Naive thymus-derived CD4-positive, alpha-beta T cell (primary cell): ENCODE data around the gene CCNJ. TPM values are rescaled to one million over a fixed set of nuclear protein-coding genes. Genes with fewer than 3 reads are reported as not detected.

Experiments
- ATAC-seq: fragments of 150-1000 bp; cut with Tn5 transposase; 2 replicates; pipeline ENCODE4 v1.10.0; 2021; ENCODE audit warnings: mild to moderate bottlenecking, moderate library complexity
- CTCF ChIA-PET: fragments of 350-600 bp; sonication (Branson Sonifier 250); formaldehyde crosslinking; loops from one replicate; lab custom pipeline; 2021; ENCODE audit warnings: antibody characterized with exemption; lab: Charles Lee
- POLR2A ChIA-PET: fragments of 350-600 bp; sonication (Branson Sonifier 250); formaldehyde crosslinking; loops from one replicate; lab custom pipeline; 2021; ENCODE audit warnings: antibody characterized with exemption, inconsistent platforms; lab: Charles Lee
- DNase-seq, 9 donors: peaks; one replicate each; pipeline versions ENCODE4 v3.0.0 to v3.0.0-alpha.2; 2020 to 2022; ENCODE audit warnings: mixed read lengths in 1 of 9
- H3K27ac ChIP-seq: one replicate; pipeline ENCODE4 v1.7.0; 2013; ENCODE audit warnings: mild to moderate bottlenecking, low read depth, low read length, moderate library complexity
- H3K27me3 ChIP-seq, 2 donors: one replicate each; pipeline ENCODE4 v1.7.0; 2013; ENCODE audit warnings: low read length in 2 of 2, mild to moderate bottlenecking in 2 of 2, moderate library complexity in 2 of 2; ENCODE audit not compliant: control insufficient read depth in 2 of 2, insufficient read depth in 2 of 2
- H3K36me3 ChIP-seq, 3 experiments: 1 replicate in 2 of 3; 2 replicates in 1 of 3; pipeline ENCODE4 v1.7.0; 2013; ENCODE audit warnings: low read length in 3 of 3, mild to moderate bottlenecking in 3 of 3, moderate library complexity in 1 of 3; ENCODE audit not compliant: insufficient read depth in 3 of 3, control insufficient read depth in 2 of 3
- H3K4me1 ChIP-seq, 2 donors: one replicate each; pipeline ENCODE4 v1.7.0; 2013; ENCODE audit warnings: low read length in 2 of 2, mild to moderate bottlenecking in 2 of 2, moderate library complexity in 1 of 2; ENCODE audit not compliant: control insufficient read depth in 2 of 2, insufficient read depth in 2 of 2
- H3K4me3 ChIP-seq: 2 replicates; pipeline ENCODE4 v1.7.0; 2013; ENCODE audit warnings: mild to moderate bottlenecking, low read length
- H3K9me3 ChIP-seq, 3 experiments: 1 replicate in 2 of 3; 2 replicates in 1 of 3; pipeline ENCODE4 v1.7.0; 2013; ENCODE audit warnings: low read length in 3 of 3; ENCODE audit not compliant: control insufficient read depth in 2 of 3
- H3K27ac Mint-ChIP-seq, 9 donors: one replicate each; pipeline ENCODE4 v1.8.0; 2020 to 2022; ENCODE audit warnings: mixed read lengths in 9 of 9, mild to moderate bottlenecking in 8 of 9, moderate library complexity in 5 of 9, inconsistent platforms in 2 of 9
- H3K27me3 Mint-ChIP-seq, 5 donors: one replicate each; pipeline ENCODE4 v1.8.0; 2021 to 2022; ENCODE audit warnings: mixed read lengths in 5 of 5, mild to moderate bottlenecking in 1 of 5
- H3K36me3 Mint-ChIP-seq, 5 donors: one replicate each; pipeline ENCODE4 v1.8.0; 2020 to 2022; ENCODE audit warnings: mixed read lengths in 5 of 5, mild to moderate bottlenecking in 3 of 5, inconsistent platforms in 1 of 5
- H3K4me1 Mint-ChIP-seq, 7 donors: one replicate each; pipeline ENCODE4 v1.8.0; 2020 to 2022; ENCODE audit warnings: mixed read lengths in 7 of 7, mild to moderate bottlenecking in 3 of 7, inconsistent platforms in 1 of 7
- H3K4me3 Mint-ChIP-seq, 10 donors: one replicate each; pipeline ENCODE4 v1.8.0; 2020 to 2022; ENCODE audit warnings: mild to moderate bottlenecking in 10 of 10, mixed read lengths in 10 of 10, moderate library complexity in 6 of 10, inconsistent platforms in 2 of 10
- H3K9me3 Mint-ChIP-seq, 11 donors: one replicate each; pipeline ENCODE4 v1.8.0; 2020 to 2022; ENCODE audit warnings: mixed read lengths in 11 of 11, mild to moderate bottlenecking in 4 of 11, inconsistent platforms in 1 of 11, moderate library complexity in 1 of 11
- intact Hi-C, 2 donors: fragments of 100-400 bp; cut with micrococcal nuclease; formaldehyde crosslinking; loops; one replicate each; pipeline ENCODE4 v1.15.1; 2023
- polyA plus RNA-seq, 2 donors: library from polyadenylated mRNA; unstranded; fragments of 300-500 nt; fragmentation: Illumina TruSeq; gene quantifications; one replicate each; pipeline ENCODE4 v1.2.3, GENCODE V29; 2021
- total RNA-seq, 6 experiments: library from RNA in 5 of 6; stranded (reverse) in 5 of 6; gene quantifications; 1 replicate in 5 of 6; 2 replicates in 1 of 6; pipeline ENCODE4 v1.2.3 and lab custom pipeline; 2021 to 2026

The CCNJ gene
- total and polyA plus RNA-seq, 7 experiments from 2014 or later = 1.0 to 8.0 (median 5.8) TPM

DNA sequence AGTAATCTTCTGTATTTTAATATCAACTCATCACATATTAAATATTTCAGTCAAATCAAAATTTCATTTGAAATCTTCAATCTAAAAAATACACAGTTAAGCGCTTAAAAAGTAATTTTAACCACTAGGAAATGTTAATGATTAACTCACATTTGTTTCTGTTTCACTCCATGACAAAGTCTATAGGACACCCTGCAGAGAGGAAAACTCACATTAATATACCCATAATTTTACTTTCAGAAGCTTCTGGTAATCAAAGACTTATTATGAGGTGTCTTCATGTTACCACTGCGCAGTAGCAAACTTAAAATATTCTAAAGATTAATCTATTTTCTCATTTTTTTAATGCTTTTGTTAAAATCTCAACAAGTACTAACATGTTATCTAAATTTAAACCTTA lies 45.7 kb downstream of the CCNJ start:
- intact Hi-C loops = loop anchor here (1.0 kb wide), 2 partner anchors 10 to 433 kb away; partner anchors contain the start of gene ALDH18A1 (in 1 of the 2)
- peaks cover 4 to 8% of the 10 kb centered on the region in 2 donors for H3K4me1 ChIP-seq
- H3K27me3 ChIP-seq = peaks cover 3 to 4% of the 10 kb centered on the region in 2 donors
- no peak overlapping the region for H3K27ac ChIP-seq
- Mint-ChIP-seq H3K9me3 (peaks cover 0 to 18% (median 6%) of the 10 kb centered on the region in 11 donors), H3K27ac (peak overlapping the region; percentile 67 to 99 (median 98)), H3K36me3 (peaks cover 7 to 27% (median 13%) of the 10 kb centered on the region in 5 donors), H3K4me1 (peaks cover 0 to 15% (median 14%) of the 10 kb centered on the region in 7 donors), H3K27me3 (peaks cover 22 to 28% (median 23%) of the 10 kb centered on the region in 5 donors), H3K4me3 (peak overlapping the region; percentile 73 to 98 (median 94))
- no peak for DNase-seq
- ChIA-PET CTCF (interaction anchor here (1.3 to 2.2 kb wide), 3 partner anchors 12 to 44 kb away, joined by 3 to 20 read pairs (median 5); partner anchors contain the start of gene ZNF518A), POLR2A (interaction anchor here (0.7 to 4.0 kb wide), 13 partner anchors 9 to 762 kb away, joined by 3 to 158 read pairs (median 4); partner anchors contain the start of genes CCNJ, DNTT, TCTN3 and ZNF518A)
- no peak for ATAC-seq
- H3K4me3 ChIP-seq = peak overlapping the region; percentile 99
- H3K9me3 ChIP-seq = no peaks in the 10 kb centered on the region
- H3K36me3 ChIP-seq = peaks cover 0 to 4% (median 0%) of the 10 kb centered on the region in 3 experiments

DNA sequence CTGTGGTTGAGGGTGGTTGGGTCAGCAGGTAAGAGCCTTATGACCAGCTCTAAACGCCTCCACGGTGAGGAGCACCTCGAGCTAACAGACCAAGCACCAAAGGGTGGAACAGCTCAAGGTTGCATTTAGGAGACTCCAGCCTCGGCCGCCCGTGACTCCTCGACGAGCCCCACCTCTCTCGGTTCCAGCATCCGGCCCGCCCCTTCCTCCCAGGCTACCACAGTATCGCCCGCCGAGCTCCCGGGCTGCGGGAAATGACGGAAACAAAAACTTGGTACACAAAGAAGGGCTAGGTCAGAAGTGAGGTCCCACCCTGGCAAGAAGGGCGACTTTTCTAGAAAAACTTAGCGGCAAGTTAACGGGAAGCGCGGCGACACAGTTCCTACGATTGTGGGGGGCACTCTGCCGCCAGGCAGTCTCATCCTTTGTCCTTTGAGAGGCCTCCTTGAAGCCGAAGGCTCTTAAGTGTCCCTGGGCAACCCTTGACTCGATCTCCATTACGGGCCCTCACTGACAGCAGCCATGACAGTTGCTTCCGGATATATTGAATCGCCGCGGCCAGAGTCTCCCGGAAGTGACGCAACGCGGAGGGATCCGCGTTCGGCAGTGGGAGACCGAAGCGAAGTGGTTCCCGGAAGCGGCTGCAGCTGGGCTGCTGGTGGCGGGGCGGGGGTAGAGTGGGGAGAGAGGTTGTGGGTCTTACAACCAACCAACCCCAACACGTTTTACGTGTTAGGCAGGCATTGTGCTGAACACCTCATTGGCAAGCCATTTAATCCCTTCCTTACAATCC lies 46.5 kb downstream of the CCNJ start:
- peaks cover 3 to 4% of the 10 kb centered on the region in 2 donors for H3K27me3 ChIP-seq
- ATAC-seq = peak; percentile 94
- Mint-ChIP-seq H3K27ac (peak overlapping the region; percentile 96 to 99 (median 99)), H3K36me3 (peaks cover 4 to 24% (median 10%) of the 10 kb centered on the region in 5 donors), H3K4me3 (peak overlapping the region; percentile 87 to 98 (median 94)), H3K9me3 (peaks cover 0 to 18% (median 6%) of the 10 kb centered on the region in 11 donors), H3K4me1 (peaks cover 0 to 15% (median 14%) of the 10 kb centered on the region in 7 donors), H3K27me3 (peaks cover 29 to 36% (median 30%) of the 10 kb centered on the region in 5 donors)
- peaks cover 4 to 8% of the 10 kb centered on the region in 2 donors for H3K4me1 ChIP-seq
- intact Hi-C loops = loop anchor here (1.0 to 2.0 kb wide), 9 partner anchors 11 to 497 kb away; partner anchors contain the start of genes CC2D2B (in 2 of the 2), CCNJ (in 2 of the 2), ZNF518A (in 2 of the 2) and ALDH18A1 (in 1 of the 2)
- no peaks in the 10 kb centered on the region for H3K9me3 ChIP-seq
- peak overlapping the region; percentile 99 for H3K4me3 ChIP-seq
- CTCF ChIA-PET = interaction anchor here (0.6 to 2.2 kb wide), 4 partner anchors 13 to 52 kb away, joined by 3 to 20 read pairs (median 4); partner anchors contain the start of gene ZNF518A
- H3K36me3 ChIP-seq = peaks cover 0 to 4% (median 0%) of the 10 kb centered on the region in 3 experiments
- H3K27ac ChIP-seq = peak overlapping the region; percentile 93
- peak; percentile 87 to 94 (median 92) for DNase-seq
- POLR2A ChIA-PET = interaction anchor here (0.6 to 4.0 kb wide), 15 partner anchors 10 to 396 kb away, joined by 3 to 158 read pairs (median 4); partner anchors contain the start of genes CCNJ, DNTT, TCTN3 and ZNF518A

DNA sequence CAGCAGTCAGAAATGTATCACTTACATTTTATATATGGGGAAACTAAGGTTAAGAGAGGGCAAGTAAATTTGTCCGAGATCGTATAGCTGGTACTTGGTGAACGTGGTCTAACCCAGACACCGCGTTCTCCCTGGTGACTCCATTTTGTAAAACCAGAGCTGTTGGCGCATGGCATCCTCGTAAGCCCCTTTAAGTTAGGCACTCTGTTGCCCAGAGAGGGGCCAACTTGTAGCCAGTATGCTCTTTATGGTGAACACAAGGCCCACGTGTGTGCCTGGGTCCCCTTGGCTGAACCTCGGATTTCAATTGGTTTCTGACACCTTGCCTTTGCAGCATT lies 47.0 kb downstream of the CCNJ start:
- Mint-ChIP-seq H3K27ac (peak overlapping the region; percentile 96 to 99 (median 99)), H3K4me3 (peak overlapping the region; percentile 87 to 98 (median 94)), H3K27me3 (peaks cover 34 to 41% (median 35%) of the 10 kb centered on the region in 5 donors), H3K36me3 (peaks cover 4 to 26% (median 10%) of the 10 kb centered on the region in 5 donors), H3K9me3 (peaks cover 0 to 18% (median 6%) of the 10 kb centered on the region in 11 donors), H3K4me1 (peaks cover 0 to 15% (median 14%) of the 10 kb centered on the region in 7 donors)
- DNase-seq = no peak
- peaks cover 0 to 4% (median 0%) of the 10 kb centered on the region in 3 experiments for H3K36me3 ChIP-seq
- peak overlapping the region; percentile 93 for H3K27ac ChIP-seq
- ChIA-PET CTCF (interaction anchor here (1.4 to 2.2 kb wide), 2 partner anchors 13 to 39 kb away, joined by 3 to 20 read pairs; partner anchors contain the start of gene ZNF518A), POLR2A (interaction anchor here (0.6 to 4.0 kb wide), 9 partner anchors 35 to 397 kb away, joined by 3 to 158 read pairs (median 4); partner anchors contain the start of genes CCNJ, DNTT, TCTN3 and ZNF518A)
- no peak for ATAC-seq
- H3K4me1 ChIP-seq = peaks cover 4 to 8% of the 10 kb centered on the region in 2 donors
- peaks cover 3 to 7% of the 10 kb centered on the region in 2 donors for H3K27me3 ChIP-seq
- intact Hi-C loops = loop anchor here (1.0 to 2.0 kb wide), 7 partner anchors 40 to 497 kb away; partner anchors contain the start of genes CC2D2B (in 2 of the 2), CCNJ (in 2 of the 2), ZNF518A (in 2 of the 2) and TM9SF3 (in 1 of the 2)
- no peaks in the 10 kb centered on the region for H3K9me3 ChIP-seq
- H3K4me3 ChIP-seq = peak overlapping the region; percentile 99

DNA sequence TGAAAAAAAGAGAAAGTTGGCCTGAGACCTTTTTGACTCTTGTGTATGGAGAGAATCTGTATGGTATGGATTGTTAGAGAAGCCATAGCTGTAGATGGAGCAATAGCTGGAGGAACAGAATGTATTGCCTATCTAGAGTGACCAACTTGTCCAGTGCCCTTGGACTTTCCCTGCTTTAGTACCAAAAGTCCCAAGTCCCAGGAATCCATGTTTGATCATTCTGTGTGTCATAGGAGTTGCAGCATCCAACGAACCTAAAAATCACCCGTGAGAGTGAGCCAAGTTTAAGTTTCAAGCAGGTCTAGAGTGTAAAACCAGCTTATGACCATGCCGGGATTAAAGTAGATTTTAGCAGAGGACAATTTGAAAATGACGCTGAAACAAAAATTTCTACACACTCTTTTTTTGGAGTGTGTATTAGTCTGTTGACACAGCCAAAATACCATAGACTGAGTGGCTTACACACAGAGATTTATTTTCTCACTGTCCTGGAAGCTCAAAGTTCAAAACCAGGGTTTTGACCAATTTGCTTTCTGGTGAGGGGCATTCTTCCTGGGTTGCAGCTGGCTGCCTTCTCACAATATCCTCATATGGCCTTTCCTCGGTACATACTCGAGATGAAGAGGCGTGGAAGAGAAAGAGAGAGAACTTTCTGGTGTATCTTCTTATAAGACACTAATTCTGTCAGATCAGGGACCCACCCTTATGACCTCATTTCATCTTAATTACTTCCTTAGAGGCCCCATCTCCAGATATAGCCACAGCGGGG lies 49.8 kb downstream of the CCNJ start:
- H3K27me3 ChIP-seq = peaks cover 3 to 7% of the 10 kb centered on the region in 2 donors
- CTCF ChIA-PET = interaction anchor here (1.5 kb wide), 1 partner anchor 37 kb away, joined by 6 read pairs; the partner anchor contains the start of gene ZNF518A
- Mint-ChIP-seq H3K27ac (no peak overlapping the region), H3K4me3 (no peak overlapping the region), H3K4me1 (peaks cover 0 to 17% (median 14%) of the 10 kb centered on the region in 7 donors), H3K9me3 (peaks cover 3 to 23% (median 8%) of the 10 kb centered on the region in 11 donors), H3K27me3 (peaks cover 55 to 64% (median 61%) of the 10 kb centered on the region in 5 donors), H3K36me3 (peaks cover 0 to 24% (median 15%) of the 10 kb centered on the region in 5 donors)
- no peak overlapping the region for H3K27ac ChIP-seq
- ATAC-seq = no peak
- no peak for DNase-seq
- H3K36me3 ChIP-seq = peaks cover 0 to 4% (median 0%) of the 10 kb centered on the region in 3 experiments
- peaks cover 4 to 8% of the 10 kb centered on the region in 2 donors for H3K4me1 ChIP-seq
- intact Hi-C loops = no loop called here
- H3K4me3 ChIP-seq = no peak overlapping the region
- POLR2A ChIA-PET = interaction anchor here (1.4 kb wide), 1 partner anchor 37 kb away, joined by 8 read pairs; the partner anchor contains the start of gene ZNF518A
- H3K9me3 ChIP-seq = no peaks in the 10 kb centered on the region

DNA sequence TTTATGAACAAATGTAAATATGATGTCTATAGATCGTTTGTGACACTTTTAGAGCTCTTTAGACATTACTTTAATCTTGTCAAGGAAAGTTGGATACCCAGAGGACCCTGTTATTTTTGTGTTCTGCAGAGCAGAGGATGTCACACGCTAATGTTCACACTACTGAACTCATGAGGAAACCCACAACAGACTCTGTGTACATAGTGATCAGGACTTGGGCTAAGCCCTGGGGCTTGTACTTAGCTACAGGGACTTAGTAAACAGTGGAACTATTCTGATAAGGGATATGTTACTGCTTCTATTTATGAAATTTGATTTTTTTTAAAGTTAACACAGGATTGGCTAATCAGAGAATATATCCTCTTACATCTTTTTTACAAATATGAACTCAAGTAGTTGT lies 50.6 kb downstream of the CCNJ start:
- peaks cover 59 to 72% (median 69%) of the 10 kb centered on the region in 5 donors for H3K27me3 Mint-ChIP-seq
- peaks cover 0 to 20% (median 15%) of the 10 kb centered on the region in 5 donors for H3K36me3 Mint-ChIP-seq
- peaks cover 0 to 14% (median 14%) of the 10 kb centered on the region in 7 donors for H3K4me1 Mint-ChIP-seq
- Histone ChIP-seq H3K4me3 (no peak overlapping the region), H3K27me3 (peaks cover 3 to 7% of the 10 kb centered on the region in 2 donors), H3K4me1 (peaks cover 4 to 8% of the 10 kb centered on the region in 2 donors), H3K9me3 (no peaks in the 10 kb centered on the region), H3K27ac (no peak overlapping the region), H3K36me3 (peaks cover 0 to 4% (median 0%) of the 10 kb centered on the region in 3 experiments)
- CTCF ChIA-PET = interaction anchor here (0.8 to 1.5 kb wide), 2 partner anchors 24 to 36 kb away, joined by 3 to 6 read pairs; partner anchors contain the start of gene ZNF518A
- POLR2A ChIA-PET = interaction anchor here (0.6 to 0.9 kb wide), 3 partner anchors 19 to 1339 kb away, joined by 3 read pairs; no protein-coding TSS in a partner anchor
- H3K9me3 Mint-ChIP-seq = peaks cover 3 to 23% (median 8%) of the 10 kb centered on the region in 11 donors
- H3K4me3 Mint-ChIP-seq = no peak overlapping the region
- DNase-seq (no peak), ATAC-seq (no peak)
- H3K27ac Mint-ChIP-seq = no peak overlapping the region
- intact Hi-C loops = no loop called here
